UCSD-AML1 (cell line): ENCODE results near the gene DDAH2.
"Not testable (repeated sequence)": the region's sequence is repeated elsewhere in the genome, so short reads cannot be mapped to it uniquely, and the experiment has no call there.

ENCODE experiments used
- DNase-seq: peaks from one replicate; lab custom pipeline; 2025; ENCODE audit not compliant: unreplicated experiment; lab: John Stamatoyannopoulos, UW

The DDAH2 gene

DNA sequence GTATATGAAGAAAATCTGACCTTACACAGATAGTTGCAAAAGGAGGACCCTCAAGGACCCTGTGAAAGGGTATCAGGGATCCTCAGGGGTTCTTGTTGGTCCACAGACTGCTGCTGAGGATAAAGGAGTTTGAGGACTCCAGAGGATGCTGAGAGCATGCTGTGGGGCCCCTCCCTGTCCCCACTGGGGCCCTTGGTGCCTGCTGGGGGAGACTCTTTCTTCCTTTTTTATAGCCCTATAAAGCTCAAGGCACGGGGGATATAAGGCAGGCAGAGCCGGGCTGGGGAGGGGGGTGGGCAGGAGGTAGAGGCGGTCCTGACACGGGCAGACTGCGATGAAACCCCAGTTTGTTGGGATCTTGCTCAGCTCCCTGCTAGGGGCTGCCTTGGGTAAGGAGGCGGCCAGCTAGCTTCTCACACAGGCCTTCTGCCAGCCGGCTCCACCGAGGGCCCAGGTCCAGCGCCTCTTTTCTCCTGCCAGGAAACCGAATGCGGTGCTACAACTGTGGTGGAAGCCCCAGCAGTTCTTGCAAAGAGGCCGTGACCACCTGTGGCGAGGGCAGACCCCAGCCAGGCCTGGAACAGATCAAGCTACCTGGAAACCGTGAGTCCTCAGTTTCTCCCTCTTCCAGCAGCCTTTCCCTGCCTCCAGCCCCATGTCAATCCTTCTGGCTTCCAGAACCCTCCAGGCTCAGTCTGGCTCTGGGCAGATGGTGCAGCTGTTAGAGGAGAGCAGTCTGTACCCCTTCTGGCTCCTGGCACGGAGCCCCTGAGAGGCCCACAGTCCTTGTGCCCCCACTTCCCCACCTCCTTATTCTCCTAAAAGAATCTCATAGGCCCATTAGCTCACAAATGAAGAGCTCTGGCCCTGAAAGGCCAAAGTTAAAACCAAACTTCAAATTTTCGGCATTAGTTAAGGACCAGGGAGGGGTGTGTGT is 13.8 kb downstream of the DDAH2 start, which contains the start of gene LY6G6D:
Gene LY6G6D, plus strand, starts transcription at position 327 of the 937 bp plus-strand sequence. Its CDS starts 8 bp downstream, at position 335.
- DNase-seq: no peak

DNA sequence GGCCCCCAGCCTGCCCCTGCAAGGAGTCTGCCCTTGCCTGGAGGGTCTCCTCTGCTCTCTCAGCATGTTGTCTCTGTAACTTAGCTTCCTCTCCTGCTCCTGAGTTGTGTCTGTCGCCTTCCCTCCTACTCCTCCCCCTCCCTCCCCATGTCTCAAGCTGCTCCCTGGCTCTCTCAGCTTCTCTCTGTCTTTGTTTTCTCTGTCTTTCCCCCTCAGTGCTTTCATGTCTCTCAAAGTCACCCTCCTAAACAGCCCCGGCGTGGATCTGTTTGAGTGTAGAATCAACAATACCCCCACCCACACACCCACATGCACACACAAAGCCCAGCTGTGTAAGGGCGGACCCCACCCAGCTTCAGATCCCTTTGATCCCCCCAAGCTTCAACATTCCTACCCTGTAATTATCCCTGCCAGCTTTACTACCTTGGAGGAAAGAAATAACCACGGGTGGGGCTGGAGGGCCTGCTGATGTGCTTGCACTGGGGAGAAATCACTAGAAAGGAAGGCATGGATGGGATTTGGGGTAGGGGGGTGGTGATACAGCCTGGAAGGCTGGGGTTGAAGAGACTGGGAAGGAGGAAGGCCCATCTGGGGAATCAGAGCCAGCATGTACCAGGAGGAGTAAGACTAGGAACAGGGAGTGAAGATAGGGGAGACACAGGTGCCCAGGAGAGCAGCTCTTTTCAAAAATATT is 15.0 kb downstream of the DDAH2 start:
- DNase-seq: no peak

DNA sequence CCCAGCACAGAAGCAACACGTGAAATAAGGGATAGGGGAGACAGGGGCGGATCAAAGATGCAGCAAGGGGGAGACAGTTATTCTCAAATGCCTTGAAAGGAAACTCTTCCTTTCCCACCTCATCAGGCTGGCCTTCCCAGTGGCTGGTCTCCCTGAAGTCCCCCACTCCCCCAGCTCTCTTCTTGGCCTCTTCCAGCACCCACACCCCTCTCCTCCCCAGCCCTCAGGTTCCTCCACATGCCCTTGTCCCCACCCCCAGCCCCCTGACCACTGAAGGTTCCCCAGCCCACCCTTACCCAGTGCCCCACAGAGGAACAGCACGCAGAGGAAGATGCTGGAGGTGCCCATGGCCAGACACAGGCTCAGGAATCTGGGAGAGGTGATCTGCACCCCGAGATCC is 15.6 kb downstream of the DDAH2 start:
- DNase-seq: no peak

- DNase-seq: peak; percentile 51
Measured at GRCh38 chr6:31712296-31712695, 16.8 kb downstream of the DDAH2 start.

DNA sequence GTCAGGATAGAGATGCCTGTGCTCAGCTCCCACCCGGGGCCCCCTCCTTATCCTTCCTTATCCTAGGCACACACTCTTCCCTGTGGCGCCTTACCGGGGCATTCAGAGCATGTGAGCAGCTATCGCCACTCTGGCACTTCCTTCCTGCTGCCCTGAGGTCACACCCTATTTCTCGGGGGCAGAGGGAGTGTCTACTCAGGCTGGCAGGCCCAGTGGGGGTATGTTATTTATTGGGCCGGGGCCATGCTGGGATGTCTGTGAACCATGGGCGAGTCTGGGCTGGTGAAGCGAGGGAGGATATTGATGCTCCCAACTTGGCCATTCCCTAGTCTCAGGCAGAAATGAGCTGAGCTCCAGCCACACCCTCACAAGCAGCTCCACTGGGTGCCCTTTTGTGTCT is 17.9 kb downstream of the DDAH2 start:
- peak; percentile 79 for DNase-seq

DNA sequence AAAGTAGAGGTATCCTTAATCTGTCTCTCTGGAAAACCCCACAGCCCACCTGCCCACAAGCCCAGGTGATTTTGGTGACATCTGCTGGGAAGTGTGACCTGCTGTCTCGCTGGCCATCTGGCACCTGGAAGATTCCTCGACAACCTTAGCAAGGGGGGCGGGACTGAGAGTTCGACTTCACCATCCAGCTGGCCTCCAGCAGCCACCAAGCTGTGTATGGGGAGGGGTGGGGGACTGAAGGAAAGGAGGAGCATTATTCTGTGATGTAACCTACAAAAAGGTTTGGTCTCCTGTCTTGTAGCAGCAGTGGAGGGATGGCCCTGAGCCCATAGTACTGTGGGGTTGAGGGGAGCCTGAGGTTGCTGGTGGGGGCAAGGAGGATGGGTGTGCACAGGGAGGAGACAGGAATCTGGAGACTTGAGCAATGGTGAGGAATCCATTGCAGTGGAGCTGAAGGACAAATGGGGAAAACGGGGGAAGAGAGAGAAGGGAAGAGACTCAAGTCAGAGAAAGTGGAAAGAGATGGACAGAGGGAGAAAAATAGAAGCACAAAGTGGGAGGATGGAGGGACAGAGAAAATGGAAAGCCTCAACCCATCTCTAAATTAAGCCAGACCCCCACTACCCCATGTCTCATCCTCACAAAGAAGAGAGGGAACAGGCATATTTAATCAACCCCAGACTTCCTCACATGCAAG is 18.4 kb downstream of the DDAH2 start:
- DNase-seq: no peak

DNA sequence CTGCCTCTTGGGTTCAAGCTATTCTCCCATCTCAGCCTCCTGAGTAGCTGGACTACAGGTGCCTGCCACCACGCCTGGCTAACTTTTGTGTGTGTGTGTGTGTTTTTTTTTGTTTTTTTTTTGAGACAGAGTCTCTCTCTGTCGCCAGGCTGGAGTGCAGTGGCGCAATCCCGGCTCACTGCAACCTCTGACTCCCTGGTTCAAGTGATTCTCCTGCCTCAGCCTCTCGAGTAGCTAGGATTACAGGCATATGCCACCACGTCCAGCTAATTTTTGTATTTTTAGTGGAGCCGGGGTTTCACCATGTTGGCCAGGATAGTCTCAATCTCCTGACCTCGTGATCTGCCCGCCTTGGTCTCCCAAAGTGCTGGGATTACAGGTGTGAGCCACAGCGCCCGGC is 19.9 kb downstream of the DDAH2 start:
- not testable (repeated sequence) for DNase-seq

DNA sequence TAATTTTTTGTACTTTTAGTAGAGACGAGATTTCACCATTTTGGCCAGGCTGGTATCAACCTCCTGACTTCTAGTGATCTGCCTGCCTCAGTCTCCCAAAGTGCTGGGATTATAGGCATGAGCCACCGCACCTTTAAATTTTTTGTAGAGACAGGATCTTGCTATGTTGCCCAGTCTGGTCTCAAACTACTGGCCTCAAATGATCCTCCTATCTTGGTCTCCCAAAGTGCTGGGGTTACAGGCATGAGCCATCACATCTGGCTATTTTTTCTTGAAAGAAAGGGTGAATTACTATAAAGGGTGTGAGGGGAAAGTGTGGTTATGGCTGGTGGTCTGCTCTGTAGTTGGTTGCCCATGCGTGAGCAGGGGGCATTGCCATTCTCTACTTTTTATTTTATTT is 20.9 kb downstream of the DDAH2 start:
- DNase-seq: no peak

DNA sequence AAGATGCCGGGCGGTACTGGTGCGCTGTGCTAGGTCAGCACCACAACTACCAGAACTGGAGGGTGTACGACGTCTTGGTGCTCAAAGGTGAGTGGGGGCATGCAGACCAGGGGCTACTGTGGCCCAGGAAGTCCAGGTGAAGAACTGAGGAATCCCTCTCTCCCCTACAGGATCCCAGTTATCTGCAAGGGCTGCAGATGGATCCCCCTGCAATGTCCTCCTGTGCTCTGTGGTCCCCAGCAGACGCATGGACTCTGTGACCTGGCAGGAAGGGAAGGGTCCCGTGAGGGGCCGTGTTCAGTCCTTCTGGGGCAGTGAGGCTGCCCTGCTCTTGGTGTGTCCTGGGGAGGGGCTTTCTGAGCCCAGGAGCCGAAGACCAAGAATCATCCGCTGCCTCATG is 21.4 kb downstream of the DDAH2 start:
- DNase-seq: no peak

GRCh38 chr6:31706599-31706998 is 22.5 kb downstream of the DDAH2 start, which contains the start of gene LY6G6F:
Gene LY6G6F, plus strand, starts transcription at chr6:31706866. Its CDS starts 41 bp downstream, at chr6:31706907.
- no peak for DNase-seq

GRCh38 chr6:31705931-31706330 is 23.2 kb downstream of the DDAH2 start:
- DNase-seq: no peak

GRCh38 chr6:31702819-31703716 is 26.0 kb downstream of the DDAH2 start, which contains the start of gene ABHD16A:
Gene ABHD16A, minus strand, starts transcription at chr6:31703324. Its CDS starts 43 bp downstream, at chr6:31703281.
- peak; percentile 97 for DNase-seq

GRCh38 chr6:31702405-31702818 is 26.7 kb downstream of the DDAH2 start:
- no peak for DNase-seq

DNA sequence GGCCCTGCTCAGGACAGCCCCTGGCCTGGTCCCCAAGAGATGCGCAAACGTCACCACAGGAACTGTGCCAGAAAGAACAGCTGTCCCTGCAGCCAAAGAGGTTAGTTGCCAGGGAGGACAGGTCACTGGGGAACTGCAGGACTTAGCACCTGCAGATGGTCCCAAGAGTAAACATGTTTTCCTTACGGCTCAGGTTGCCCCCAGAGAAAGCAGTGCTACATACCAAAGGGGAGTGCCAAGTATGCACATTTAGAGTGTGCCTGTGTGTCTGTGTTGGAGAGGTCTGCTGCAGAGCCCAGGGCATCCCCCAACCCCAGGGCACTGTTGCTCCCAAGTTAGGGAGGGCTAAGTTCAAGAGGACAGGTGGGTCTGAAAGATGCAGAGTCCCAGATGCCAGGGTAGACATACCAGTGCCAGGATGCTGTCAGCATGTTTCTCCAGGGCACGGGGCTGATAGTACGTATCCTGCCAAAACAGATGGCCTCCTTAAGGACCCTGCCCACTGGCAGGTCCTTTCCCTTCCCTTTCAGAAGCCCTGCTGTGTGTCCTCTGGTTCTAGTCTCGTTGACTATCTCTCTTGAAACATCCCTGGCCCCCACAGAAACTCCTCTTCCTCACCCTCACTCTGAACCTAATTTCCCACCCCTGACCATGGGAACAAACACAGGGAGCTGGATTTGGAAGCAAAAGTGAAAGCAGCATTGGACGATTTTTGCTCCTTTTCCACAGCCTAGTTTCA is 27.3 kb downstream of the DDAH2 start:
- DNase-seq: no peak

DNA sequence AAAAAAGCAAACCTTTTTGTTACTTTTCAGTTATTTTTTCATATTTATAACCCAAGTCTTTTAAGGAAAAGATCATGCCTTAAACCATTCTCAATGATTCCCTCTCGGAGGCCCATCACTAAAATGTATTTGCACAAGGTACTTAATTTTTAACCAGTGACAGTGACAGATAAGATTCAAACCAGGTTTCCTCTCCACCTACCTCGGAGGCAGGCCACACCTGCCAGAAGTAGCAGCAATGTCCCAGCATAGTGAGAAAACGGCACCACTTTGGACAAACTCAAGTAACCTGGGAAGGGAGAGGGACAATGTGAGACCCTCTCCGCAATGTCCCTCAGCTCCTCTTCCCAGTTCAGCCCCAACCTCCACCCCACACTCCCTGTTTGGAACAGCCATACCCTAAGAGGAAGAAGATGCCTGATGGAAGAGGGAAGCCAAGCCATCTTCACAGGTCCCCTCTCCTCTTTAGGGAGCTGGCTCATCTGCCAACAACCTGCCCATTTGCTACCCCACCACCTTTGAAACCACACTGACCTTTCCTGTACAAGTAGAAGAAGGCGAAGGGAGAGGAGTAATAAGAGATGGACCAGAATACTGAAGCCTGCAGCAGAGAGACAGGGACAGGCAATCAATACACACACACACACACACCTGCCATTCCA is 28.2 kb downstream of the DDAH2 start:
- no peak for DNase-seq

GRCh38 chr6:31697555-31697954 is 31.5 kb downstream of the DDAH2 start:
- no peak for DNase-seq

DNA sequence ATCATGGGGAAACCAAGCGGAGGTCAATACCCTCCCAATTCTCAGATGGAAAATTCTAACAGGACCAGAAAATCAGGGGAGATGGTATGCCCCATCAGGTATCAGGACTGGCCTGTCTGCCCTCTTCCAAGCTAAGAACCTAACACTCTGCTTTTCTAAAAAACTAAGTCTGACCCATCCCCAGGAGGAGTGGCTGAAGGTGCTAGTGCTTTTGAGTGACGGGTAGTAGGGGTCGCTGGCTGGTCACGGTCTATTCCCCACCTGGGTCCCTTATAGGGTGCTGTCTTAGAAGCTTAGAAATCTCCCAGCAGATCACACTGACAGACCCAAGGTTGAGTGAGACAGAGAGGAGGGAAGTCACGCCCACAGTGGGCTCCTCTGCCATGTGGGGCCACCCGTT is 35.6 kb downstream of the DDAH2 start:
- DNase-seq: no peak

DNA sequence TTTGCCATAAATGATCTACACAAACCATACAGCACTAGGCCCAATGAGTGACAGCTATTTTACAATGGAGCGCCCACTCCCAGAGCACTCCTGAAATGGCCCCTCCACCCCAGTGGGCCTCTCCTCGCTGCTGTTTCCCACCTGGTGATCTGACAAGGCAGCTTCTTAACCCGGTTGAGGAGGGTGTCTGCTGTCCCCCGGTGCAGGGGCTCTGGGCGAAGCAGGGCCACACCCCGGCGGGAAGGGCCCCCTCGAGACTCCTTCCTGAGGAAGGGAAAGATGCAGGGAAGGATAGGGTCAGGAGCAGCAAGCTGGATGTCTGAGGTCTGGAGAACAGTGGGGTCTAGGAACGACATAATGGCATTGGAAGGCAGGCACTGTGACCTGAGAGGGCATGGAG is 36.2 kb downstream of the DDAH2 start:
- no peak for DNase-seq

GRCh38 chr6:31692353-31692752 is 36.7 kb downstream of the DDAH2 start:
- no peak for DNase-seq
